PC-3 (cell line): ENCODE data around the gene KLHDC3. TPM values are rescaled to one million over a fixed set of nuclear protein-coding genes. Genes with fewer than 3 reads are reported as not detected.

ENCODE experiments used
- ATAC-seq: fragments of 200-7000 bp; cut with Tn5 transposase; 2 replicates; pipeline ENCODE4 v1.9.1; 2020; ENCODE audit warnings: mild to moderate bottlenecking, moderate library complexity
- BruUV-seq: library from RNA; stranded (reverse); fragments of 400-500 nt; replicated peaks from 2 replicates; lab custom pipeline; 2021; lab: Mats Ljungman, UMichigan
- CTCF ChIA-PET: fragments of 300-600 bp; sonication (Branson Sonifier 250); formaldehyde crosslinking; loops from one replicate; lab custom pipeline; 2022; ENCODE audit warnings: antibody characterized with exemption; lab: Charles Lee
- POLR2A ChIA-PET: fragments of 300-600 bp; sonication (Branson Sonifier 250); formaldehyde crosslinking; loops from one replicate; lab custom pipeline; 2022; ENCODE audit warnings: antibody characterized with exemption; ENCODE audit not compliant: unreplicated experiment; lab: Charles Lee
- DNase-seq: peaks from one replicate; pipeline ENCODE4 v3.0.0-alpha.2; 2015
- H2AFZ ChIP-seq: fragments of 300-600 bp; sonication (generic); 2 replicates; pipeline ENCODE4 v1.6.0; 2016; ENCODE audit warnings: antibody characterized with exemption, low read length
- H3F3A ChIP-seq: fragments of 300-600 bp; sonication (generic); one replicate; pipeline ENCODE4 v1.6.0; 2017; ENCODE audit warnings: antibody characterized with exemption, low read length, control low read depth, mild to moderate bottlenecking; ENCODE audit not compliant: unreplicated experiment
- H3K27ac ChIP-seq: fragments of 300-600 bp; sonication (generic); 2 replicates; pipeline ENCODE4 v1.5.1; 2016; ENCODE audit warnings: mild to moderate bottlenecking, low read length
- H3K27me3 ChIP-seq: fragments of 300-600 bp; sonication (generic); 2 replicates; pipeline ENCODE4 v1.6.1; 2016; ENCODE audit warnings: low read length, mixed read lengths
- H3K36me3 ChIP-seq: fragments of 300-600 bp; sonication (generic); 2 replicates; pipeline ENCODE4 v1.6.1; 2016; ENCODE audit warnings: low read depth, mixed run types, low read length, mixed read lengths
- H3K4me1 ChIP-seq: fragments of 300-600 bp; sonication (generic); 2 replicates; pipeline ENCODE4 v1.5.1; 2016; ENCODE audit warnings: low read length; ENCODE audit not compliant: insufficient read depth
- H3K4me2 ChIP-seq: fragments of 300-600 bp; sonication (generic); 2 replicates; pipeline ENCODE4 v1.6.0; 2016; ENCODE audit warnings: low read length
- H3K4me3 ChIP-seq: fragments of 300-600 bp; sonication (generic); 2 replicates; pipeline ENCODE4 v1.5.1; 2016; ENCODE audit warnings: mild to moderate bottlenecking, low read length, mixed read lengths
- H3K79me2 ChIP-seq: fragments of 300-600 bp; sonication (generic); 2 replicates; pipeline ENCODE4 v1.6.1; 2017; ENCODE audit warnings: low read length, mixed read lengths
- H3K9ac ChIP-seq: fragments of 300-600 bp; sonication (generic); 2 replicates; pipeline ENCODE4 v1.6.0; 2016; ENCODE audit warnings: mild to moderate bottlenecking, low read length
- H3K9me2 ChIP-seq: fragments of 300-600 bp; sonication (generic); replicated peaks from 2 replicates; pipeline ENCODE4 v1.6.1; 2016; ENCODE audit warnings: mixed run types, low read length, mixed read lengths
- H3K9me3 ChIP-seq: fragments of 300-600 bp; sonication (generic); 2 replicates; pipeline ENCODE4 v1.6.1; 2016; ENCODE audit warnings: low read length, mixed read lengths
- H4K20me1 ChIP-seq: fragments of 300-600 bp; sonication (generic); 2 replicates; pipeline ENCODE4 v1.6.1; 2016; ENCODE audit warnings: low read length, mixed read lengths
- CTCF ChIP-seq: fragments of 300-600 bp; sonication (generic); conservative IDR thresholded peaks from 2 replicates; pipeline ENCODE4 v1.5.1; 2017; ENCODE audit warnings: antibody characterized with exemption, low read depth, mild to moderate bottlenecking, low read length
- EZH2 ChIP-seq: fragments of 300-600 bp; sonication (generic); IDR thresholded peaks from one replicate; pipeline ENCODE4 v1.6.1; 2017; ENCODE audit warnings: antibody characterized with exemption, mild to moderate bottlenecking, low read length; ENCODE audit not compliant: unreplicated experiment
- EZH2phosphoT487 ChIP-seq: fragments of 300-600 bp; sonication (generic); IDR thresholded peaks from 2 replicates; pipeline ENCODE4 v1.6.1; 2018; ENCODE audit warnings: mild to moderate bottlenecking, antibody characterized with exemption, low read length, borderline replicate concordance
- intact Hi-C: fragments of 100-400 bp; cut with micrococcal nuclease; formaldehyde crosslinking; loops from 2 replicates; pipeline ENCODE4 v1.9.0; 2023
- total RNA-seq: library from RNA; depleted of rRNA; stranded (reverse); fragments of >200 nt; gene quantifications from 2 replicates; pipeline ENCODE4 v1.2.3, GENCODE V29; 2014

The KLHDC3 gene
- total RNA-seq, 1 experiment from 2014 or later, result 76.0 TPM

- peaks cover 8% of the 10 kb centered on the region; the same call in 1 of the 2 replicates for H3K36me3 ChIP-seq
- H4K20me1 ChIP-seq, result no peaks in the 10 kb centered on the region
- DNase-seq, result no peak
- TF ChIP-seq EZH2phosphoT487 (no peak), EZH2 (no peak), CTCF (no peak)
- no peaks in the 10 kb centered on the region for H3K27me3 ChIP-seq
- no peaks in the 10 kb centered on the region for H3F3A ChIP-seq
- H3K79me2 ChIP-seq, result no peaks in the 10 kb centered on the region
- intact Hi-C loops, result no loop called here
- H3K9ac ChIP-seq, result no peak overlapping the region
- H3K4me2 ChIP-seq, result no peak overlapping the region
- no peak for ATAC-seq
- ChIA-PET POLR2A (no interaction called here), CTCF (no interaction called here)
- BruUV-seq, result no TSS peak
- no peak overlapping the region for H3K4me3 ChIP-seq
- no peaks in the 10 kb centered on the region for H3K9me3 ChIP-seq
- H3K9me2 ChIP-seq, result no peaks in the 10 kb centered on the region
- H3K4me1 ChIP-seq, result no peaks in the 10 kb centered on the region
- H2AFZ ChIP-seq, result no peak overlapping the region
- H3K27ac ChIP-seq, result no peak overlapping the region
These were observed 23.1 kb downstream of the KLHDC3 start for GRCh38 chr6:43037197-43037596.

- H3K4me2 ChIP-seq, result no peak overlapping the region
- no peaks in the 10 kb centered on the region for H3F3A ChIP-seq
- H3K9me2 ChIP-seq, result no peaks in the 10 kb centered on the region
- no peaks in the 10 kb centered on the region for H3K4me1 ChIP-seq
- intact Hi-C loops, result no loop called here
- TF ChIP-seq EZH2phosphoT487 (no peak), CTCF (no peak), EZH2 (no peak)
- DNase-seq (no peak), ATAC-seq (no peak)
- no peaks in the 10 kb centered on the region for H3K27me3 ChIP-seq
- ChIA-PET CTCF (no interaction called here), POLR2A (no interaction called here)
- no TSS peak for BruUV-seq
- no peaks in the 10 kb centered on the region for H4K20me1 ChIP-seq
- no peak overlapping the region for H3K4me3 ChIP-seq
- H3K9me3 ChIP-seq, result no peaks in the 10 kb centered on the region
- H2AFZ ChIP-seq, result no peak overlapping the region
- no peak overlapping the region for H3K9ac ChIP-seq
- H3K79me2 ChIP-seq, result no peaks in the 10 kb centered on the region
- no peak overlapping the region for H3K27ac ChIP-seq
- H3K36me3 ChIP-seq, result peaks cover 8% of the 10 kb centered on the region
These were observed 23.7 kb downstream of the KLHDC3 start for GRCh38 chr6:43037706-43038105.

GRCh38 chr6:43038727-43039126, 24.7 kb downstream of the KLHDC3 start:
- ChIA-PET POLR2A (no interaction called here), CTCF (no interaction called here)
- BruUV-seq, result no TSS peak
- TF ChIP-seq CTCF, result no peak
- no peak for TF ChIP-seq EZH2phosphoT487
- TF ChIP-seq EZH2, result no peak
- Histone ChIP-seq H3K9me2 (no peaks in the 10 kb centered on the region), H3K9ac (no peak overlapping the region), H3K4me2 (no peak overlapping the region), H3K4me1 (no peaks in the 10 kb centered on the region), H3K27me3 (no peaks in the 10 kb centered on the region), H3K27ac (no peak overlapping the region), H3K79me2 (no peaks in the 10 kb centered on the region), H4K20me1 (no peaks in the 10 kb centered on the region), H3K9me3 (no peaks in the 10 kb centered on the region), H3F3A (no peaks in the 10 kb centered on the region), H3K4me3 (no peak overlapping the region), H2AFZ (no peak overlapping the region), H3K36me3 (peaks cover 8% of the 10 kb centered on the region)
- DNase-seq (no peak), ATAC-seq (no peak)
- intact Hi-C loops, result no loop called here
